Measurements from ENCODE around the gene CLK4. TPM values are rescaled to one million over a fixed set of nuclear protein-coding genes. Genes with fewer than 3 reads are reported as not detected.
A peak's percentile ranks its signal among the peaks of the same experiment; 100 is the strongest.

The CLK4 gene
- total RNA-seq, 1 experiment from 2014 or later: 16.0 TPM

- TF ChIP-seq SMAD4 (CRISPR knock-in tag; IDR thresholded peaks at IDR 0.05) (no peak), ESRRA (CRISPR knock-in tag; IDR thresholded peaks at IDR 0.05; ENCODE audit: borderline replicate concordance) (no peak), PRDM15 (CRISPR knock-in tag; IDR thresholded peaks at IDR 0.05) (no peak), MAX (CRISPR knock-in tag; IDR thresholded peaks at IDR 0.05) (no peak)
Measured at GRCh38 chr5:178580271-178580955, 46.4 kb downstream of the CLK4 start (continued).

- Mint-ChIP-seq H3K27me3 (ENCODE audit: low read depth) (peaks cover 21% of the 10 kb centered on the region), H3K36me3 (peaks cover 5% of the 10 kb centered on the region), H3K27ac (no peak overlapping the region), H3K4me3 (no peak overlapping the region), H3K9me3 (peaks cover 2% of the 10 kb centered on the region), H3K4me1 (peaks cover 23% of the 10 kb centered on the region)
- TF ChIP-seq ELF4 (CRISPR knock-in tag; IDR thresholded peaks at IDR 0.05; ENCODE audit: low read depth) (no peak), FOXP4 (CRISPR knock-in tag; IDR thresholded peaks at IDR 0.05) (0 out of 2 replicates have a peak, but pooled peaks have one; percentile 61)
- DNase-seq (ENCODE audit: low spot score) (no peak), ATAC-seq (no peak)
- CTCF ChIA-PET: interaction anchor here (1.1 to 1.8 kb wide), 4 partner anchors 12 to 294 kb away, joined by 3 to 11 read pairs (median 6); partner anchors contain the start of gene COL23A1
- POLR2A ChIA-PET: no interaction called here
Measured at GRCh38 chr5:178577944-178578343, 48.9 kb downstream of the CLK4 start.

- CTCF ChIA-PET: interaction anchor here (1.1 to 1.8 kb wide), 4 partner anchors 13 to 294 kb away, joined by 3 to 11 read pairs (median 6); partner anchors contain the start of gene COL23A1
- Mint-ChIP-seq H3K4me1 (peaks cover 18% of the 10 kb centered on the region), H3K36me3 (peaks cover 11% of the 10 kb centered on the region), H3K9me3 (peaks cover 8% of the 10 kb centered on the region), H3K27ac (no peak overlapping the region), H3K4me3 (peak overlapping the region; percentile 87), H3K27me3 (ENCODE audit: low read depth) (peaks cover 21% of the 10 kb centered on the region)
- peak; percentile 83 for ATAC-seq
- POLR2A ChIA-PET: no interaction called here
- peak; percentile 71 for DNase-seq (ENCODE audit: low spot score)
- TF ChIP-seq AFF4 (CRISPR knock-in tag; IDR thresholded peaks at IDR 0.05; ENCODE audit: borderline replicate concordance) (no peak), ZNF512 (CRISPR knock-in tag; IDR thresholded peaks at IDR 0.05; ENCODE audit: borderline replicate concordance) (no peak), PRDM15 (CRISPR knock-in tag; IDR thresholded peaks at IDR 0.05) (no peak), ZNF219 (CRISPR knock-in tag; IDR thresholded peaks at IDR 0.05; ENCODE audit: borderline replicate concordance) (no peak), MAX (CRISPR knock-in tag; IDR thresholded peaks at IDR 0.05) (peak; percentile 65), CTCF (IDR thresholded peaks at IDR 0.05) (no peak), SMAD3 (CRISPR knock-in tag; IDR thresholded peaks at IDR 0.05; ENCODE audit: borderline replicate concordance) (no peak)
Measured at GRCh38 chr5:178577376-178577839, 49.4 kb downstream of the CLK4 start.

Measured in WTC11 (cell line).